Right lobe of liver (tissue), 6 donors: Measurements from ENCODE around the gene XPA. TPM values are rescaled to one million over a fixed set of nuclear protein-coding genes. Genes with fewer than 3 reads are reported as not detected.
A peak's percentile ranks its signal among the peaks of the same experiment; 100 is the strongest.

Experiments used
- ATAC-seq, 4 donors: fragments of 200-7000 bp; cut with Tn5 transposase; one replicate each; pipeline ENCODE4 v1.9.1; 2020; ENCODE audit warnings: mild to moderate bottlenecking in 4 of 4, moderate library complexity in 4 of 4
- DNase-seq, 3 donors: peaks; one replicate each; pipeline ENCODE4 v3.0.0-alpha.2; 2020
- H3K27ac ChIP-seq, 3 donors: fragments of 200-600 bp; one replicate each; pipeline ENCODE4 v1.8.0; 2022
- H3K27me3 ChIP-seq, 2 donors: fragments of 200-600 bp; one replicate each; pipeline ENCODE4 v1.8.0; 2022
- H3K36me3 ChIP-seq, 4 donors: fragments of 200-600 bp; sonication (generic) in 1 of 4; one replicate each; pipeline versions ENCODE4 v1.5.1 to v1.8.0; 2017 to 2022; ENCODE audit warnings: control low read depth in 1 of 4
- H3K4me1 ChIP-seq, 4 donors: fragments of 200-600 bp; sonication (generic) in 1 of 4; one replicate each; pipeline versions ENCODE4 v1.5.1 to v1.8.0; 2017 to 2022; ENCODE audit warnings: control low read depth in 1 of 4
- H3K4me3 ChIP-seq, 3 donors: fragments of 200-600 bp; one replicate each; pipeline ENCODE4 v1.8.0; 2022
- H3K9me3 ChIP-seq, 4 donors: fragments of 200-600 bp; sonication (generic) in 1 of 4; one replicate each; pipeline versions ENCODE4 v1.5.1 to v1.8.0; 2017 to 2022; ENCODE audit warnings: control low read depth in 1 of 4
- POLR2A ChIP-seq: fragments of 450-650 bp; IDR thresholded peaks from one replicate; pipeline ENCODE4 v1.6.1; 2017; ENCODE audit warnings: antibody characterized with exemption, mild to moderate bottlenecking
- WGBS: methylation state at CpG from one replicate; pipeline ENCODE4 v1.1.6; 2018; ENCODE audit warnings: low coverage, low lambda C conversion rate; ENCODE audit not compliant: insufficient coverage; ENCODE audit errors: missing lambda C conversion rate; 5-methylcytosine and 5-hydroxymethylcytosine counted together
- intact Hi-C, 2 donors: fragments of 100-400 bp; cut with DNase I; formaldehyde crosslinking; loops; one replicate each; pipeline versions ENCODE4 v1.11.2 to v1.14.1; 2022
- total RNA-seq, 6 experiments: library from RNA; depleted of rRNA in 2 of 6; stranded (reverse); fragments of >200 nt in 2 of 6; fragmentation: NEBNext Ultra II Directional in 3 of 6; extraction: Animal tissue kit (Norgen Biotek cat#: 25700) in 3 of 6; gene quantifications; one replicate each; pipeline versions ENCODE4 v1.1.0 to v1.2.4, GENCODE V29; 2016 to 2023
- TF ChIP-seq, protein P1 (sequence below), 4 donors: fragments of 200-600 bp in 3 of 4; fragments of 450-650 bp in 1 of 4; IDR thresholded peaks; one replicate each; pipeline versions ENCODE4 v1.5.1 to v1.8.0; 2016 to 2022; ENCODE audit warnings: antibody characterized with exemption in 4 of 4, mild to moderate bottlenecking in 2 of 4
- donor health status: DM: no; HTN: yes; CAD: no.
- donor health status: DM: no; HTN: no; CAD: no.
- donor health status: DM: no; HTN: no; CAD: no.
- donor health status: DM: no; HTN: yes; CAD: no.
- donor health status: DM: no; HTN: yes; CAD: no.

XPA gene
- total RNA-seq, 6 experiments from 2014 or later: 4.4 to 9.0 (median 6.7) TPM

DNA sequence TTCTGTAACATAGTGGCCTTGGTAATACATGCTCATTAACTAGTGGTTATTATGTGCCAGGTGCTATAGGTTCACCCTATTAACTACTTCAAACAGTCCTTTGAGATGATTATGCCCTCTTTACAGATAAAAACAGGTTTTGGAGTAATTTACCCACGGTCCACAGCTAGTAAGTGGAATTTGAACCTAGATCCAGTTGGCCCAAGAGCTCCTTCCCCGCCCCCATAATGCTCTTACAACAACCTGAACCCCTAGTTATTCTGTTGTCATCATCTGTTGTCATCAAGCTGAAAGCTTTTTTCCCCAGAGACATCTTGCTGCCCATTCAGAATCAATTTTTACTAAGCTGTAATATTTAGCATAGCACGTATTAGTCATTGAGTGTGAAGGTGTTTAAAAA is 23.2 kb downstream of the XPA start:
- Histone ChIP-seq H3K4me3 (no peak overlapping the region), H3K4me1 (peaks cover 0 to 10% (median 2%) of the 10 kb centered on the region in 4 donors), H3K9me3 (no peaks in the 10 kb centered on the region), H3K27me3 (no peaks in the 10 kb centered on the region), H3K36me3 (peaks cover 0 to 62% (median 30%) of the 10 kb centered on the region in 4 donors), H3K27ac (no peak overlapping the region)
- ATAC-seq (peak in 3 of 4 donors; percentile 40 to 56 (median 45)), DNase-seq (no peak)
- 91% methylated on average over 3 of the region's 3 CpGs for WGBS
- TF ChIP-seq, protein P1, sequence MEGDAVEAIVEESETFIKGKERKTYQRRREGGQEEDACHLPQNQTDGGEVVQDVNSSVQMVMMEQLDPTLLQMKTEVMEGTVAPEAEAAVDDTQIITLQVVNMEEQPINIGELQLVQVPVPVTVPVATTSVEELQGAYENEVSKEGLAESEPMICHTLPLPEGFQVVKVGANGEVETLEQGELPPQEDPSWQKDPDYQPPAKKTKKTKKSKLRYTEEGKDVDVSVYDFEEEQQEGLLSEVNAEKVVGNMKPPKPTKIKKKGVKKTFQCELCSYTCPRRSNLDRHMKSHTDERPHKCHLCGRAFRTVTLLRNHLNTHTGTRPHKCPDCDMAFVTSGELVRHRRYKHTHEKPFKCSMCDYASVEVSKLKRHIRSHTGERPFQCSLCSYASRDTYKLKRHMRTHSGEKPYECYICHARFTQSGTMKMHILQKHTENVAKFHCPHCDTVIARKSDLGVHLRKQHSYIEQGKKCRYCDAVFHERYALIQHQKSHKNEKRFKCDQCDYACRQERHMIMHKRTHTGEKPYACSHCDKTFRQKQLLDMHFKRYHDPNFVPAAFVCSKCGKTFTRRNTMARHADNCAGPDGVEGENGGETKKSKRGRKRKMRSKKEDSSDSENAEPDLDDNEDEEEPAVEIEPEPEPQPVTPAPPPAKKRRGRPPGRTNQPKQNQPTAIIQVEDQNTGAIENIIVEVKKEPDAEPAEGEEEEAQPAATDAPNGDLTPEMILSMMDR (IDR thresholded peaks at IDR 0.05): no peak
- no peak for TF ChIP-seq POLR2A
- intact Hi-C loops: no loop called here

DNA sequence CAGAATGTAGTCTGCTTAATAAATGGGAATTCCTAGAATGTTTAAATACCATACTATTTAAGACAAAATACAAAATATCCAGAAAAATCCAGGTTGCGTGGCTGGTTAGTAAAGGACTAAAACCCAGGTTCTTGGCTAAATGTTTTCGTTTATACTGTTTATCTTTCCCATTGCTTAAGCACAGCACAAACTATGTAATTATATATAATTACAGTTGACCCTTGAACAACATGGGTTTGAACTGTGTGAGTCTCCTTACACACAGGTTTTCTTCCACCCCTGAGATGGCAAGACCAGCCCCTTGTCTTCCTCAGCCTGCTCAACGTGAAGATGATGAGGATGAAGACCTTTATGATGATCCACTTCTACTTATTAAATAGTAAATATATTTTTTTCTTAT is 24.7 kb downstream of the XPA start:
- no peak overlapping the region for H3K4me3 ChIP-seq
- ATAC-seq (no peak), DNase-seq (no peak)
- intact Hi-C loops: no loop called here
- TF ChIP-seq POLR2A: no peak
- TF ChIP-seq, protein P1 (IDR thresholded peaks at IDR 0.05): no peak
- peaks cover 0 to 77% (median 33%) of the 10 kb centered on the region in 4 donors for H3K36me3 ChIP-seq
- H3K27ac ChIP-seq: no peak overlapping the region
- peaks cover 0 to 10% (median 2%) of the 10 kb centered on the region in 4 donors for H3K4me1 ChIP-seq
- H3K27me3 ChIP-seq: no peaks in the 10 kb centered on the region
- H3K9me3 ChIP-seq: no peaks in the 10 kb centered on the region
- 90% methylated on average over 3 of the region's 3 CpGs for WGBS

DNA sequence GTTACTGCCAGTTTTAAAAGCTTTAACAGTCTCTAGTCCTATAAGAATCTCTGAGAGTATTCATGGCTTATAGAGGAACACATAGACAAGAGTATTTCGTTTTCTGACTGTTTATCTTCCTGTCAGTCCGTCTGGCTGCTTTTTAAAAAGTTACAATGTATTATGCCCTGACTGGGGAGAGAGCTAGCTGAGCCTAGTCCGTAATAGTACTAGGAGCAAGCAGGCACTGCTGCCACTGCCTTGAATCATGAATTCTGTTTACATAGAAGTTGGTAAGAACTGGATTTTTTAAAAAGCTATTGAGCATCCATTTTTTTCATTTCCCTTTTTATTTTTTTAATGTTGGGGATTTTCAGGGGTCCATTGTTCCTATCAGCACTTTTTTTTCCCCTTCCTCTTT is 26.6 kb downstream of the XPA start:
- H3K4me1 ChIP-seq: peaks cover 0 to 10% (median 2%) of the 10 kb centered on the region in 4 donors
- DNase-seq: no peak
- H3K27me3 ChIP-seq: no peaks in the 10 kb centered on the region
- WGBS: 86% methylated on average over 3 of the region's 3 CpGs
- intact Hi-C loops: no loop called here
- H3K36me3 ChIP-seq: peaks cover 0 to 88% (median 40%) of the 10 kb centered on the region in 4 donors
- no peak overlapping the region for H3K4me3 ChIP-seq
- H3K9me3 ChIP-seq: no peaks in the 10 kb centered on the region
- no peak overlapping the region for H3K27ac ChIP-seq
- TF ChIP-seq, protein P1 (IDR thresholded peaks at IDR 0.05): no peak
- no peak for TF ChIP-seq POLR2A
- ATAC-seq: no peak

DNA sequence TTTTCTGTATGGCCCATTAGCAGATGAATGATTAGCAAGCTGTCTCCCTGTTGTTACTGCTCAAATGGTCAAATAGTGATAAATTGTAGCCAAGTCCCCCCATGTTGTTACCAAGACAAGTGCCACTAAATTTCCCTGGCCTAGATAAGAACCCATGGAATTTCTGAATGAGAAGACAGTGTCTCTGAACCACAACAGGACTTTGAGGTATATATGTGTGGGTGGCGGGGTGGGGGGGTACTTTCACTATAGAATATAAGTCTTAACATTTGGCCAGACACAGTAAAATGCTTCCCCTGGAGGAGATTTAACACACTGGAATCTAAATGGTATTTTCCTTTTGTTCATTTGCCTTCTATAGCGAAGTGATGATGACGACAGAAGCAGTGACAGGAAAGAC is 28.7 kb downstream of the XPA start:
- no peak overlapping the region for H3K27ac ChIP-seq
- intact Hi-C loops: no loop called here
- no peak overlapping the region for H3K4me3 ChIP-seq
- WGBS: 96% methylated on average over 3 of the region's 3 CpGs
- TF ChIP-seq, protein P1 (IDR thresholded peaks at IDR 0.05): no peak
- TF ChIP-seq POLR2A: no peak
- ATAC-seq (no peak), DNase-seq (no peak)
- H3K36me3 ChIP-seq: peaks cover 0 to 96% (median 45%) of the 10 kb centered on the region in 4 donors
- H3K4me1 ChIP-seq: no peaks in the 10 kb centered on the region
- H3K27me3 ChIP-seq: no peaks in the 10 kb centered on the region
- H3K9me3 ChIP-seq: no peaks in the 10 kb centered on the region
